Measurements from ENCODE around the gene NARS2.

- TF ChIP-seq, protein P1, sequence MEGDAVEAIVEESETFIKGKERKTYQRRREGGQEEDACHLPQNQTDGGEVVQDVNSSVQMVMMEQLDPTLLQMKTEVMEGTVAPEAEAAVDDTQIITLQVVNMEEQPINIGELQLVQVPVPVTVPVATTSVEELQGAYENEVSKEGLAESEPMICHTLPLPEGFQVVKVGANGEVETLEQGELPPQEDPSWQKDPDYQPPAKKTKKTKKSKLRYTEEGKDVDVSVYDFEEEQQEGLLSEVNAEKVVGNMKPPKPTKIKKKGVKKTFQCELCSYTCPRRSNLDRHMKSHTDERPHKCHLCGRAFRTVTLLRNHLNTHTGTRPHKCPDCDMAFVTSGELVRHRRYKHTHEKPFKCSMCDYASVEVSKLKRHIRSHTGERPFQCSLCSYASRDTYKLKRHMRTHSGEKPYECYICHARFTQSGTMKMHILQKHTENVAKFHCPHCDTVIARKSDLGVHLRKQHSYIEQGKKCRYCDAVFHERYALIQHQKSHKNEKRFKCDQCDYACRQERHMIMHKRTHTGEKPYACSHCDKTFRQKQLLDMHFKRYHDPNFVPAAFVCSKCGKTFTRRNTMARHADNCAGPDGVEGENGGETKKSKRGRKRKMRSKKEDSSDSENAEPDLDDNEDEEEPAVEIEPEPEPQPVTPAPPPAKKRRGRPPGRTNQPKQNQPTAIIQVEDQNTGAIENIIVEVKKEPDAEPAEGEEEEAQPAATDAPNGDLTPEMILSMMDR (conservative IDR thresholded peaks at IDR 0.05), result no peak
- no peak for TF ChIP-seq ZFX (IDR thresholded peaks at IDR 0.05)
Measured at GRCh38 chr11:78469896-78470295, 104.8 kb downstream of the NARS2 start.

All from C4-2B (cell line).